Activated T-helper 1 cell treated with anti-CD3 and anti-CD28 coated beads, Interleukin-12 subunit alpha, Interleukin-12 subunit beta, Interleukin-2, Interleukin-4 antibody, amounts not matched to agents 30 ng/mL and 10 ng/mL and 1 ng/mL, durations not matched to agents 14 hours and 24 hours and 36 hours (primary cell): Measurements from ENCODE around the gene KRT82. TPM values are rescaled to one million over a fixed set of nuclear protein-coding genes. Genes with fewer than 3 reads are reported as not detected.
A peak's percentile ranks its signal among the peaks of the same experiment; 100 is the strongest.

Experiments used
- DNase-seq: peaks from one replicate; pipeline ENCODE4 v3.0.0; 2021; ENCODE audit warnings: low spot score
- H3K27ac Mint-ChIP-seq: one replicate; pipeline ENCODE4 v1.8.0; 2021; ENCODE audit warnings: mild to moderate bottlenecking, mixed read lengths
- H3K27me3 Mint-ChIP-seq: one replicate; pipeline ENCODE4 v1.8.0; 2022; ENCODE audit warnings: mild to moderate bottlenecking, moderate library complexity, mixed read lengths; ENCODE audit not compliant: insufficient read depth
- H3K36me3 Mint-ChIP-seq: one replicate; pipeline ENCODE4 v1.8.0; 2021; ENCODE audit warnings: low read depth, mixed read lengths
- H3K4me1 Mint-ChIP-seq: one replicate; pipeline ENCODE4 v1.8.0; 2021; ENCODE audit warnings: low read depth, mixed read lengths
- H3K4me3 Mint-ChIP-seq: one replicate; pipeline ENCODE4 v1.8.0; 2021; ENCODE audit warnings: mild to moderate bottlenecking, moderate library complexity, mixed read lengths
- H3K9me3 Mint-ChIP-seq: one replicate; pipeline ENCODE4 v1.8.0; 2021; ENCODE audit warnings: mixed read lengths
- intact Hi-C: fragments of 100-400 bp; cut with micrococcal nuclease; formaldehyde crosslinking; loops from one replicate; pipeline ENCODE4 v1.15.1; 2024
- total RNA-seq: library from RNA; stranded (reverse); gene quantifications from 2 replicates; pipeline ENCODE4 v1.2.3, GENCODE V29; 2022

The KRT82 gene
- total RNA-seq, 1 donor from 2014 or later, result not detected

- Mint-ChIP-seq H3K27me3 (peaks cover 12% of the 10 kb centered on the region), H3K9me3 (no peaks in the 10 kb centered on the region), H3K36me3 (no peaks in the 10 kb centered on the region), H3K4me1 (peaks cover 8% of the 10 kb centered on the region), H3K4me3 (no peak overlapping the region), H3K27ac (no peak overlapping the region)
- no peak for DNase-seq
- intact Hi-C loops, result no loop called here
Measured at GRCh38 chr12:52356031-52356761, 49.9 kb downstream of the KRT82 start.

DNA sequence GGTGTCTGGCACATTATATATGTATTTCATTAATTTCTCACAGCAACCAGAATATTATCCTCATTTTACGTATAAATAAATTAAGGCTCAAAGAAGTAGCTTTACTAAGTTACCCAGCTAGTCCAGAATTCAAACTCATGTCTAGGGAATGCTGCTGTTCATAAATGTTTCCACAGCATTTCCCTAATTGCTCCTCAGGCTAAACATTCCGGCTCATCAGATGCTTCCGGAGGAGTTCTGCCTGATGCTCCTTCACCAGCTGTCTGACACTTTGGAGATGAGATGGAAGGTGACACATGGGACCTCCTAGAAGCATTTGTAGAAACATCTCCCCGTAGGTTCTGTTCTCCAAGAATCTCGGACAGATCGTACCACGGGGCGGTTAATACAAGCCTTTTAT lies 51.0 kb downstream of the KRT82 start:
- no peaks in the 10 kb centered on the region for H3K9me3 Mint-ChIP-seq
- intact Hi-C loops, result no loop called here
- DNase-seq, result no peak
- no peaks in the 10 kb centered on the region for H3K36me3 Mint-ChIP-seq
- peaks cover 8% of the 10 kb centered on the region for H3K4me1 Mint-ChIP-seq
- peaks cover 12% of the 10 kb centered on the region for H3K27me3 Mint-ChIP-seq
- no peak overlapping the region for H3K4me3 Mint-ChIP-seq
- no peak overlapping the region for H3K27ac Mint-ChIP-seq

- no peaks in the 10 kb centered on the region for H3K9me3 Mint-ChIP-seq
- H3K4me3 Mint-ChIP-seq, result no peak overlapping the region
- peaks cover 13% of the 10 kb centered on the region for H3K27me3 Mint-ChIP-seq
- no peak overlapping the region for H3K27ac Mint-ChIP-seq
- H3K36me3 Mint-ChIP-seq, result no peaks in the 10 kb centered on the region
- no peak for DNase-seq
- peaks cover 8% of the 10 kb centered on the region for H3K4me1 Mint-ChIP-seq
- intact Hi-C loops, result no loop called here
Measured at GRCh38 chr12:52354200-52354599, 51.9 kb downstream of the KRT82 start.

GRCh38 chr12:52353766-52354165 lies 52.4 kb downstream of the KRT82 start:
- intact Hi-C loops, result no loop called here
- no peak for DNase-seq
- Mint-ChIP-seq H3K36me3 (no peaks in the 10 kb centered on the region), H3K27me3 (peaks cover 17% of the 10 kb centered on the region), H3K4me1 (peaks cover 8% of the 10 kb centered on the region), H3K27ac (no peak overlapping the region), H3K9me3 (no peaks in the 10 kb centered on the region), H3K4me3 (no peak overlapping the region)

DNA sequence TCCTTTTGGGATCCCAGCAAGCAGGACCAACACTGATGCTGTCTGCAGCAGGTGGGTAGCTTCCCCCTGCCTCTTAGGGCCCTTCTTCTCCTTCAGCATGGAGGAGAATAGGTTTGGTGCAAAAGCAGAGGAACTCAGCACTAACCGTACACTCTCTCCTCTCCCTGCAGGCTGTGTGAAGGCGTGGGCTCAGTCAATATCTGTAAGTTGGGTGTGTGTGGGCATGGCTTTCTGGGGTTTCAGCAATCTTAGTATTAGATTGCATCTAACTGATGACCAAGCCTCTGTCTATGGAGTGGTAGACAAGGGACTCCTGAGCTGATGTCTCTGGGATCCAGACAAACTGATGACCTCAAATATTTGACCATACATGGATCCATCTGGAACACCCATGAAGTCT lies 53.2 kb downstream of the KRT82 start:
- intact Hi-C loops, result no loop called here
- Mint-ChIP-seq H3K9me3 (no peaks in the 10 kb centered on the region), H3K27ac (no peak overlapping the region), H3K36me3 (no peaks in the 10 kb centered on the region), H3K27me3 (peaks cover 18% of the 10 kb centered on the region), H3K4me1 (peaks cover 4% of the 10 kb centered on the region), H3K4me3 (no peak overlapping the region)
- DNase-seq, result no peak

DNA sequence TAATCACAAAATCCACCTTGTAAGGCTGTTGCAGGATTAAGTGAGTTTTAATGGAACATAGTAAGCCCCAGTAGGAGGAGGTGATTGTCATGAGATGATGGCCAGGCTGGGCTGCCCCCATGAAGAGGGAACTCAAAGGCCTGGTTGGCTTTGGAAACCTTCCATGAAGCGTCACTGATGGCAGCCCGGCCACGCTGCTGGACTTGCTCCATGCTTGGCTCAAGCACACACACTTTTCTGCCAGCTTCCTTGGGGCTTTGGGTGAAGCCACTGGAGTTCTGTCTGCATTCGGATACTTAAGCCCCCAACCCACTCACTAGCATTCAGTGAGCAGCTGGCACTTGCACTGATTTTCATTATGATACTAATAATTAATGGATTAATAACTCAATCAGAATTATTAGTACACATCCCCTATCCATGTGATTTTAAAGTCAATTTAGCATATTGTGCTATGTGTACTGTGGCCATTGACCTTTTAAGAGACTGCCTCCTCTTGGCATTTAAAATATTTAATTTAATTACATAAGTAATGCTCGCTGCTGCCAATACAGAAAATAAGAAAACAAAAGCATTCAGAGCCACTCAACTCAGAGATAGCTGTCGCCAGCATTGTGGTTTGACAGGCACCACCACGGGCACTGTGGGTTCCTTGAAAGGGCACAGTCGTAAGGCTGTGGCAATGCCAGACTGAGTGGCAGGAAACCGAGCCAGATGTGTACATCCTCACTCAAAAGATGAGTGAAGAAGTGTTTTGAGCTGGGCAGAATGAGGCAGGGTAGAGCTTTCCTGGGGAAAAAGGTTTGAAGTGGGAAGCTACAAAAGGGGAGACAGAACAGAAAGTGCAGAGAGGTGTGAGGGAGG lies 54.7 kb downstream of the KRT82 start:
- peaks cover 4% of the 10 kb centered on the region for H3K4me1 Mint-ChIP-seq
- H3K27me3 Mint-ChIP-seq, result peaks cover 24% of the 10 kb centered on the region
- DNase-seq, result no peak
- H3K4me3 Mint-ChIP-seq, result no peak overlapping the region
- no peaks in the 10 kb centered on the region for H3K9me3 Mint-ChIP-seq
- H3K27ac Mint-ChIP-seq, result peak overlapping the region; percentile 14
- H3K36me3 Mint-ChIP-seq, result no peaks in the 10 kb centered on the region
- intact Hi-C loops, result no loop called here

- intact Hi-C loops, result no loop called here
- Mint-ChIP-seq H3K9me3 (no peaks in the 10 kb centered on the region), H3K4me1 (peaks cover 4% of the 10 kb centered on the region), H3K4me3 (no peak overlapping the region), H3K27ac (no peak overlapping the region), H3K36me3 (no peaks in the 10 kb centered on the region), H3K27me3 (peaks cover 26% of the 10 kb centered on the region)
- no peak for DNase-seq
Measured at GRCh38 chr12:52350786-52351185, 55.3 kb downstream of the KRT82 start.

GRCh38 chr12:52350021-52350620 lies 56.0 kb downstream of the KRT82 start:
- intact Hi-C loops, result no loop called here
- Mint-ChIP-seq H3K4me3 (no peak overlapping the region), H3K9me3 (no peaks in the 10 kb centered on the region), H3K4me1 (peaks cover 4% of the 10 kb centered on the region), H3K36me3 (no peaks in the 10 kb centered on the region), H3K27ac (no peak overlapping the region), H3K27me3 (peaks cover 26% of the 10 kb centered on the region)
- no peak for DNase-seq

DNA sequence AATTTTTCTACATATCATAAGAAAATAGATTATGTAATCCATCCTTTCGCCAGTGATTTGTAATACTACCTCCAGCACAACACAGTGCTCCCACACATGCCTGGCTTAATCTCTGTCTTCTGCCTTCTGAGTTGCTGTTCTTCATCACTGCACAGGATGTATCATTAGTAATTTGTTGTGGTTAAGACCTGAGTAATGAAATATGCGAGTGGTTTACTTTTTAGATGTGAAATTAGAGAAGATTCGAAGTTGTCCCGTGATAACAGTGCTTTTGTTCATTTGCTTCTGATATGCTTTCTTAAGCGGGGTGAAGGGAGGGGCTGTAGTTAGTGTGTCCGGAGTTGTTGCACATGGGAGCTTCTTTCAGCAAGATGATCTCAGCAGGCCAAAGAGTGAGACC lies 56.9 kb downstream of the KRT82 start:
- H3K4me1 Mint-ChIP-seq, result peaks cover 4% of the 10 kb centered on the region
- intact Hi-C loops, result no loop called here
- peaks cover 26% of the 10 kb centered on the region for H3K27me3 Mint-ChIP-seq
- H3K9me3 Mint-ChIP-seq, result no peaks in the 10 kb centered on the region
- no peak overlapping the region for H3K27ac Mint-ChIP-seq
- no peaks in the 10 kb centered on the region for H3K36me3 Mint-ChIP-seq
- DNase-seq, result no peak
- no peak overlapping the region for H3K4me3 Mint-ChIP-seq

GRCh38 chr12:52347551-52348510 lies 58.3 kb downstream of the KRT82 start:
- H3K9me3 Mint-ChIP-seq, result no peaks in the 10 kb centered on the region
- intact Hi-C loops, result no loop called here
- DNase-seq, result no peak
- H3K36me3 Mint-ChIP-seq, result no peaks in the 10 kb centered on the region
- H3K27ac Mint-ChIP-seq, result no peak overlapping the region
- H3K4me1 Mint-ChIP-seq, result peaks cover 4% of the 10 kb centered on the region
- peaks cover 21% of the 10 kb centered on the region for H3K27me3 Mint-ChIP-seq
- H3K4me3 Mint-ChIP-seq, result no peak overlapping the region

GRCh38 chr12:52347016-52347415 lies 59.1 kb downstream of the KRT82 start:
- Mint-ChIP-seq H3K4me3 (no peak overlapping the region), H3K36me3 (no peaks in the 10 kb centered on the region), H3K4me1 (peaks cover 4% of the 10 kb centered on the region), H3K27me3 (peaks cover 21% of the 10 kb centered on the region), H3K27ac (no peak overlapping the region), H3K9me3 (no peaks in the 10 kb centered on the region)
- DNase-seq, result no peak
- intact Hi-C loops, result no loop called here

DNA sequence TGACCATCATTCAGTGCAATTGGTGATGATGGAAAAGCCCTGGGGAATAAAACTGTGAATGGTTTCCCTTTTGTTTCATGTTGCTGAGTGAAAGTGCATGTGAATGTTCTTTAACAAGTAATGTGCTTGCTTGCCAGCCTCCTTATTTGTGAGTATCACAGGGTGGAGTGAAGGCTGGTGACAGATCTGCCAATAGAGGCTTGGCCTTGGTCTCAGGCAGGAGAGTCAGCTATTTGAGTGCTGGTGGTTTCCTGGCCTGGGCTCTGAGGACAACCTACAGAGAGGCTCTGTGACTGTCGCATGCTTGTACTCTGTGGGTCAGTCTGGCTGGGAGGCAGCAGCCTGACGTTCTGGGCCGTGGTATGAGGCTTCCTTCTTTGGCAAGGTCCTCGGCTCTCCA lies 59.5 kb downstream of the KRT82 start:
- H3K36me3 Mint-ChIP-seq, result no peaks in the 10 kb centered on the region
- peaks cover 19% of the 10 kb centered on the region for H3K27me3 Mint-ChIP-seq
- H3K4me3 Mint-ChIP-seq, result no peak overlapping the region
- H3K27ac Mint-ChIP-seq, result no peak overlapping the region
- no peak for DNase-seq
- peaks cover 1% of the 10 kb centered on the region for H3K4me1 Mint-ChIP-seq
- intact Hi-C loops, result no loop called here
- no peaks in the 10 kb centered on the region for H3K9me3 Mint-ChIP-seq
